ENCODE data around the gene PROC.

PROC gene

GRCh38 chr2:127464470-127465257 is 46.4 kb downstream of the PROC start:
- no peak for DNase-seq

- DNase-seq = no peak
These were observed 47.0 kb downstream of the PROC start for GRCh38 chr2:127465258-127465657.

GRCh38 chr2:127469051-127469450 is 50.8 kb downstream of the PROC start:
- DNase-seq = no peak

GRCh38 chr2:127469974-127470373 is 51.7 kb downstream of the PROC start:
- DNase-seq = no peak

GRCh38 chr2:127471286-127471988 is 53.2 kb downstream of the PROC start:
- DNase-seq = no peak

- DNase-seq = no peak
These were observed 54.0 kb downstream of the PROC start for GRCh38 chr2:127472268-127472667.

- no peak for DNase-seq
These were observed 57.6 kb downstream of the PROC start for GRCh38 chr2:127475788-127476187.
